ENCODE data around the gene NCK2.

The NCK2 gene

GRCh38 chr2:105881286-105882136 lies 136.8 kb downstream of the NCK2 start:
- peaks cover 69% of the 10 kb centered on the region in 2 donors for H3K4me1 Mint-ChIP-seq (ENCODE audit: low read depth in 2 of 2)
- no peak for DNase-seq

GRCh38 chr2:105882341-105882740 lies 137.6 kb downstream of the NCK2 start:
- H3K9me3 Mint-ChIP-seq = no peaks in the 10 kb centered on the region
- DNase-seq = no peak
- peaks cover 69% of the 10 kb centered on the region in 2 donors for H3K4me1 Mint-ChIP-seq (ENCODE audit: low read depth in 2 of 2)
- H3K36me3 Mint-ChIP-seq (ENCODE audit: insufficient read depth) = peaks cover 32% of the 10 kb centered on the region
- H3K27me3 Mint-ChIP-seq = no peaks in the 10 kb centered on the region
- peak overlapping the region; percentile 67 to 80 for H3K27ac Mint-ChIP-seq
- H3K4me3 Mint-ChIP-seq = peak overlapping the region in 1 of 2 donors; percentile 39
- ATAC-seq (replicated peaks) = no peak

More at GRCh38 chr2:105881286-105882136, 136.8 kb downstream of the NCK2 start:
- no peak for ATAC-seq (replicated peaks)
- no peaks in the 10 kb centered on the region for H3K27me3 Mint-ChIP-seq
- H3K9me3 Mint-ChIP-seq = no peaks in the 10 kb centered on the region
- peak overlapping the region in 1 of 2 donors; percentile 67 for H3K27ac Mint-ChIP-seq
- no peak overlapping the region for H3K4me3 Mint-ChIP-seq
- peaks cover 34% of the 10 kb centered on the region for H3K36me3 Mint-ChIP-seq (ENCODE audit: insufficient read depth)

DNA sequence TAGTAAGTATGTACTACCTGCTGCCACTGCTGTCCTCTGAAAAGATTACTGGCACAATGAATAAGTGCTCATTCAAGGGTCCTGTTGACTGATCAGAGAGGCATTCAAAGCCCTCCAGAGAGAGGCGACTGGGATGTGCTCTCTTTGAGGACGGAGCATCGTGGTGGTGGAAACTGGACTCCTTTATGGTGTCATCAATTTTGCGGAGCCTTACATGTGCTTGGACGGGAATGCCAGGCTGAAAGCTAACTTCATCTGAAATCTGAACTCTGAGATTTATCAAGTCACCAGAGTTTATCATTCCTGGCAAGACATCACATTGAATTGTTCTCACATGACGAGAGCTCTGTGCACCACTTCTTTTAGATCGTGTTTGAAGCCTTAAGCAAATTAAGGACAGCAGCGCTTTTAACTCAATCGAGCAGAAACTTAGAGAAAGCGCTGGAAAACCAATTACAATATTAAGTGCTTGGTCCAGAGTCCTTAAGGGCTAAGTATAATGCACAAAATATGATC lies 138.3 kb downstream of the NCK2 start:
- ATAC-seq (replicated peaks) (no peak), DNase-seq (no peak)
- Mint-ChIP-seq H3K36me3 (ENCODE audit: insufficient read depth) (peaks cover 32% of the 10 kb centered on the region), H3K27me3 (no peaks in the 10 kb centered on the region), H3K27ac (peak overlapping the region; percentile 4 to 80), H3K9me3 (no peaks in the 10 kb centered on the region), H3K4me3 (no peak overlapping the region), H3K4me1 (ENCODE audit: low read depth in 2 of 2) (peaks cover 67 to 69% of the 10 kb centered on the region in 2 donors)

- H3K36me3 Mint-ChIP-seq (ENCODE audit: insufficient read depth) = peaks cover 29% of the 10 kb centered on the region
- DNase-seq (no peak), ATAC-seq (replicated peaks) (no peak)
- no peaks in the 10 kb centered on the region for H3K27me3 Mint-ChIP-seq
- H3K4me3 Mint-ChIP-seq = peak overlapping the region in 1 of 2 donors; percentile 0
- H3K27ac Mint-ChIP-seq = peak overlapping the region; percentile 4 to 28
- H3K4me1 Mint-ChIP-seq (ENCODE audit: low read depth in 2 of 2) = peaks cover 61 to 66% of the 10 kb centered on the region in 2 donors
- H3K9me3 Mint-ChIP-seq = peaks cover 0 to 2% of the 10 kb centered on the region in 2 donors
Measured at GRCh38 chr2:105883911-105884694, 139.4 kb downstream of the NCK2 start.

- Mint-ChIP-seq H3K4me3 (peak overlapping the region in 1 of 2 donors; percentile 4), H3K27ac (peak overlapping the region; percentile 39 to 59), H3K9me3 (peaks cover 0 to 2% of the 10 kb centered on the region in 2 donors), H3K27me3 (no peaks in the 10 kb centered on the region), H3K4me1 (ENCODE audit: low read depth in 2 of 2) (peaks cover 63 to 66% of the 10 kb centered on the region in 2 donors), H3K36me3 (ENCODE audit: insufficient read depth) (peaks cover 27% of the 10 kb centered on the region)
- ATAC-seq (replicated peaks) (no peak), DNase-seq (no peak)
Measured at GRCh38 chr2:105885456-105885855, 140.7 kb downstream of the NCK2 start.

- peaks cover 68 to 72% of the 10 kb centered on the region in 2 donors for H3K4me1 Mint-ChIP-seq (ENCODE audit: low read depth in 2 of 2)
- H3K27me3 Mint-ChIP-seq = no peaks in the 10 kb centered on the region
- peaks cover 0 to 2% of the 10 kb centered on the region in 2 donors for H3K9me3 Mint-ChIP-seq
- H3K36me3 Mint-ChIP-seq (ENCODE audit: insufficient read depth) = peaks cover 23% of the 10 kb centered on the region
- peak overlapping the region; percentile 39 to 59 for H3K27ac Mint-ChIP-seq
- DNase-seq (no peak), ATAC-seq (replicated peaks) (no peak)
- peak overlapping the region in 1 of 2 donors; percentile 4 for H3K4me3 Mint-ChIP-seq
Measured at GRCh38 chr2:105886029-105886454, 141.3 kb downstream of the NCK2 start.

- H3K27me3 Mint-ChIP-seq = no peaks in the 10 kb centered on the region
- peaks cover 0 to 2% of the 10 kb centered on the region in 2 donors for H3K9me3 Mint-ChIP-seq
- ATAC-seq (replicated peaks) = no peak
- no peak for DNase-seq
- H3K4me1 Mint-ChIP-seq (ENCODE audit: low read depth in 2 of 2) = peaks cover 66 to 75% of the 10 kb centered on the region in 2 donors
- H3K4me3 Mint-ChIP-seq = peak overlapping the region in 1 of 2 donors; percentile 3
- H3K36me3 Mint-ChIP-seq (ENCODE audit: insufficient read depth) = peaks cover 23% of the 10 kb centered on the region
- H3K27ac Mint-ChIP-seq = peak overlapping the region; percentile 59 to 82
Measured at GRCh38 chr2:105886687-105887086, 142.0 kb downstream of the NCK2 start.

- ATAC-seq (replicated peaks) (no peak), DNase-seq (no peak)
- Mint-ChIP-seq H3K4me3 (peak overlapping the region; percentile 3 to 10), H3K4me1 (ENCODE audit: low read depth in 2 of 2) (peaks cover 60 to 73% of the 10 kb centered on the region in 2 donors), H3K36me3 (ENCODE audit: insufficient read depth) (peaks cover 18% of the 10 kb centered on the region), H3K27me3 (no peaks in the 10 kb centered on the region), H3K9me3 (peaks cover 0 to 2% of the 10 kb centered on the region in 2 donors), H3K27ac (peak overlapping the region; percentile 59 to 82)
Measured at GRCh38 chr2:105887256-105887655, 142.5 kb downstream of the NCK2 start.

DNA sequence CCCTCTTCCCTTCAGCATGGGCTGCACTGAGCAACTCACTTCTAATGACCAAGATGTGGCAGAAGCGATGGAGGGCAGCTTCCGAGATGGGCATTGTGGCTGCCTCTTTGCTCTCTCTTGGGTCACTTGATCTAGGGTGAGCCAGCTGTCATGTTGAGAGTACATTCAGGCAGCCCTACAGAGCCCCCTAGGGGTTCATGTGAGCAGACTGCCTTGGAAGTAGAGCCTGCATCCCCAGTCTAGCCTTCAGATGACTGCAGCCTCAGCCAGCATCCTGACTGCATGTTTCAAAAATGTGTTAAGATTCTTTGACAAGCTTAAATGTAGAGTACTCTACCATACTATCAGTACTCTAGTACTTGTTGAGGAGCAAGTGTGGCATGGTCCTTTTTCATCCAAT lies 143.9 kb downstream of the NCK2 start:
- Mint-ChIP-seq H3K9me3 (peaks cover 0 to 2% of the 10 kb centered on the region in 2 donors), H3K27ac (peak overlapping the region in 1 of 2 donors; percentile 35), H3K36me3 (ENCODE audit: insufficient read depth) (peaks cover 14% of the 10 kb centered on the region), H3K27me3 (no peaks in the 10 kb centered on the region), H3K4me3 (no peak overlapping the region), H3K4me1 (ENCODE audit: low read depth in 2 of 2) (peaks cover 49 to 60% of the 10 kb centered on the region in 2 donors)
- DNase-seq (peak; percentile 16 to 26 (median 20)), ATAC-seq (replicated peaks) (peak; percentile 72)

DNA sequence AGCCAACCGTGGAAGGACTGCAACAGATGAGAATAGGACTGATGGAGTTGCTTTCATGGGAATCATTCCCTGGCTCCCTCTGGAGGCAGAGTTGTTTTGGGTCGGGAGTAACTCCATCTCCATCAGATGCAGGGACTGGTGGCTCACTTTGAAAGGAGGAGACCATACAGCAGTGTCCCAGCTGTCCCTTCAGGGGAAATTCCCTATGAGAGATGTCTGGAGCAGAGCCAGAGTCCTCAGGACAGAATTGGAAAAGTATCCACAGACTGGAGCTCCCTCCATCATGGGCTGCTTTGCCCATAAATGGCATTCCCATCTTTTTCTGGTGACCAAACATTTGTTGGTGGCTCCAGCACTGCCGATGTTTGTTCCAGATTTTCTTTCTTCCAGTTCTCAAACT lies 144.3 kb downstream of the NCK2 start:
- ATAC-seq (replicated peaks) = no peak
- Mint-ChIP-seq H3K4me1 (ENCODE audit: low read depth in 2 of 2) (peaks cover 44 to 56% of the 10 kb centered on the region in 2 donors), H3K4me3 (no peak overlapping the region), H3K36me3 (ENCODE audit: insufficient read depth) (peaks cover 14% of the 10 kb centered on the region), H3K27me3 (no peaks in the 10 kb centered on the region), H3K27ac (peak overlapping the region in 1 of 2 donors; percentile 35), H3K9me3 (peaks cover 0 to 2% of the 10 kb centered on the region in 2 donors)
- DNase-seq = no peak

DNA sequence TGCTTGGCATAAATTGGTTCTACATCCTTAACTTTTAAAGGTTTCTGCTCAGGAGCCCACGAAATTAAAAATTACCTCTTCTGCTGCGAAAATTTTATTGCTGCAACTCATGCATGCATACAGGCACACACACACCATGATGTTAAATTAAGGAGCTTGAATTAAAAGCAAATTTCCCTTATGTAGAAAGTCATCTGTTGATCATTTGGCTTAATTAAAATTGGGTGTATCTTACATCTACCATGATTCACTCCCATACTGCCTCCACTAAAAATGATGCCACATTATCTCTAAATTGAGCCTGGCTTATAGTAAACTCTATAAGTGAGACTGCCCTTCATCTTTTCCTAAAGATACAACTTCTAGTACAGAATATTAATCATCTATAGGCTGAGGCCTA lies 145.4 kb downstream of the NCK2 start:
- ATAC-seq (replicated peaks) (no peak), DNase-seq (no peak)
- Mint-ChIP-seq H3K4me1 (ENCODE audit: low read depth in 2 of 2) (peaks cover 35 to 45% of the 10 kb centered on the region in 2 donors), H3K27me3 (no peaks in the 10 kb centered on the region), H3K36me3 (ENCODE audit: insufficient read depth) (peaks cover 24% of the 10 kb centered on the region), H3K4me3 (no peak overlapping the region), H3K9me3 (peaks cover 0 to 2% of the 10 kb centered on the region in 2 donors), H3K27ac (peak overlapping the region; percentile 52 to 65)

DNA sequence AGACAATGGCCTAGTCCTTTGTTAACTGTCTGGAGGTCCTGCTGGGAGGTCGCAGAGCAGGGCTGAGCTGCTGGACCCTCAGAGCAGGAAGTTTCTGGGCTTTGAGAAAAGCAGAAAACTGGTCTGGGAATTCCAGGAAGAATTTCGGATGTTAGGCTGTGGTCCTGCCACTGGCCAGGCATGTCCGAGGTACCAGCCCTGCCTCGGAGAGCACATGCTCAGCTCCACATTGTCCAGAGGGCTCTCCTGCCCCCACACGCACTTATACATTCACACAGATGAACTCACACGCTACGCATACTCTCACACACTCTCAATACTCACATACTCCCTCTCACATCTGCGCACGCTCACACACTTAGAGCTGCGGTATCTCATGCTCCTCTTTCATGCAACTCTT lies 146.1 kb downstream of the NCK2 start:
- ATAC-seq (replicated peaks) (no peak), DNase-seq (no peak)
- peaks cover 24% of the 10 kb centered on the region for H3K36me3 Mint-ChIP-seq (ENCODE audit: insufficient read depth)
- H3K9me3 Mint-ChIP-seq = peaks cover 0 to 2% of the 10 kb centered on the region in 2 donors
- no peaks in the 10 kb centered on the region for H3K27me3 Mint-ChIP-seq
- H3K27ac Mint-ChIP-seq = peak overlapping the region; percentile 59 to 82
- H3K4me1 Mint-ChIP-seq (ENCODE audit: low read depth in 2 of 2) = peaks cover 30 to 41% of the 10 kb centered on the region in 2 donors
- no peak overlapping the region for H3K4me3 Mint-ChIP-seq

Data from effector memory CD8-positive, alpha-beta T cell (primary cell).